IMR-90 (cell line): ENCODE measurements around the gene SSX2IP. TPM values are rescaled to one million over a fixed set of nuclear protein-coding genes. Genes with fewer than 3 reads are reported as not detected.

Source experiments
- ATAC-seq: fragments of 200-7000 bp; cut with Tn5 transposase; 2 replicates; pipeline ENCODE4 v1.9.1; 2020; ENCODE audit warnings: low read depth, mild to moderate bottlenecking, moderate library complexity
- BruUV-seq: library from RNA; stranded (reverse); fragments of 400-500 nt; replicated peaks from 2 replicates; lab custom pipeline; 2021; lab: Mats Ljungman, UMichigan
- CTCF ChIA-PET: fragments of 300-600 bp; formaldehyde crosslinking; extraction: SDS; loops from one replicate; lab custom pipeline; 2021; ENCODE audit warnings: antibody characterized with exemption; lab: Yijun Ruan, JAX
- POLR2A ChIA-PET: fragments of 300-600 bp; sonication (Branson Sonifier 250); formaldehyde crosslinking; loops from one replicate; lab custom pipeline; 2022; ENCODE audit warnings: antibody characterized with exemption; ENCODE audit not compliant: unreplicated experiment; lab: Charles Lee
- DNase-seq: peaks from one replicate; pipeline ENCODE4 v3.0.0; 2013
- H2AFZ ChIP-seq: replicated peaks from 2 replicates; pipeline ENCODE3; 2013; ENCODE audit warnings: low read length, mild to moderate bottlenecking; ENCODE audit not compliant: poor library complexity
- H2AK5ac ChIP-seq: 2 replicates; pipeline ENCODE4 v1.6.1; 2013; ENCODE audit warnings: low read depth, low read length, inconsistent platforms
- H2AK9ac ChIP-seq: replicated peaks from 2 replicates; pipeline ENCODE3; 2013; ENCODE audit warnings: mild to moderate bottlenecking, low read depth, low read length, moderate library complexity; ENCODE audit not compliant: poor library complexity
- H2BK120ac ChIP-seq: 2 replicates; pipeline ENCODE4 v1.6.1; 2013; ENCODE audit warnings: low read depth, low read length, inconsistent platforms
- H2BK15ac ChIP-seq: 3 replicates; pipeline ENCODE4 v1.6.1; 2013; ENCODE audit warnings: low read depth, low read length, inconsistent platforms
- H2BK20ac ChIP-seq: 2 replicates; pipeline ENCODE4 v1.6.1; 2013; ENCODE audit warnings: low read depth, mild to moderate bottlenecking, inconsistent platforms, low read length, moderate library complexity
- H2BK5ac ChIP-seq: 2 replicates; pipeline ENCODE4 v1.6.1; 2013; ENCODE audit warnings: mild to moderate bottlenecking, low read depth, low read length, inconsistent platforms; ENCODE audit not compliant: poor library complexity, severe bottlenecking
- H3K14ac ChIP-seq: replicated peaks from 2 replicates; pipeline ENCODE4 v1.6.1; 2013; ENCODE audit warnings: low read depth, low read length, inconsistent platforms
- H3K18ac ChIP-seq: 2 replicates; pipeline ENCODE4 v1.6.1; 2013; ENCODE audit warnings: low read depth, low read length, control low read depth
- H3K23ac ChIP-seq: 2 replicates; pipeline ENCODE4 v1.6.1; 2013; ENCODE audit warnings: low read depth, low read length, inconsistent platforms
- H3K27ac ChIP-seq: 2 replicates; pipeline ENCODE4 v1.5.1; 2013; ENCODE audit warnings: mild to moderate bottlenecking, control low read depth, low read length; ENCODE audit not compliant: insufficient read depth
- H3K27me3 ChIP-seq: 2 replicates; pipeline ENCODE4 v1.6.1; 2013; ENCODE audit warnings: low read length; ENCODE audit not compliant: control insufficient read depth, insufficient read depth
- H3K36me3 ChIP-seq: 2 replicates; pipeline ENCODE4 v1.6.1; 2013; ENCODE audit warnings: low read length, mixed read lengths; ENCODE audit not compliant: control insufficient read depth, insufficient read depth
- H3K4ac ChIP-seq: 2 replicates; pipeline ENCODE4 v1.6.1; 2013; ENCODE audit warnings: low read depth, low read length, inconsistent platforms
- H3K4me1 ChIP-seq: 2 replicates; pipeline ENCODE4 v1.6.1; 2013; ENCODE audit warnings: low read length, mixed read lengths; ENCODE audit not compliant: control insufficient read depth, insufficient read depth
- H3K4me2 ChIP-seq: 2 replicates; pipeline ENCODE4 v1.6.1; 2013; ENCODE audit warnings: low read depth, mild to moderate bottlenecking, control low read depth, low read length, moderate library complexity
- H3K4me3 ChIP-seq: 2 replicates; pipeline ENCODE4 v1.5.1; 2013; ENCODE audit warnings: low read depth, mild to moderate bottlenecking, control low read depth, low read length, moderate library complexity; ENCODE audit not compliant: insufficient read depth
- H3K56ac ChIP-seq: 2 replicates; pipeline ENCODE4 v1.6.1; 2013; ENCODE audit warnings: low read length, inconsistent platforms; ENCODE audit not compliant: insufficient read depth; ENCODE audit errors: extremely low read depth
- H3K79me1 ChIP-seq, 2 experiments: 2 replicates each; pipeline ENCODE4 v1.6.1; 2013; ENCODE audit warnings: low read length in 2 of 2, inconsistent platforms in 1 of 2, low read depth in 1 of 2
- H3K9ac ChIP-seq: 2 replicates; pipeline ENCODE4 v1.6.1; 2013; ENCODE audit warnings: low read depth, low read length, control low read depth
- H3K9me1 ChIP-seq: 2 replicates; pipeline ENCODE4 v1.6.1; 2013; ENCODE audit warnings: low read length, inconsistent platforms; ENCODE audit not compliant: insufficient read depth
- H3K9me3 ChIP-seq: 2 replicates; pipeline ENCODE4 v1.6.1; 2013; ENCODE audit warnings: low read length; ENCODE audit not compliant: control insufficient read depth, insufficient read depth
- H4K20me1 ChIP-seq: 2 replicates; pipeline ENCODE4 v1.6.1; 2013; ENCODE audit warnings: low read length, inconsistent platforms; ENCODE audit not compliant: insufficient read depth
- H4K5ac ChIP-seq: 2 replicates; pipeline ENCODE4 v1.6.1; 2013; ENCODE audit warnings: mild to moderate bottlenecking, low read depth, low read length, control low read depth
- H4K8ac ChIP-seq, 2 experiments: 2 replicates each; pipeline ENCODE4 v1.6.1; 2013; ENCODE audit warnings: low read depth in 2 of 2, low read length in 2 of 2, control low read depth in 1 of 2, inconsistent platforms in 1 of 2
- H4K91ac ChIP-seq: 2 replicates; pipeline ENCODE4 v1.6.1; 2013; ENCODE audit warnings: low read depth, low read length, inconsistent platforms; ENCODE audit not compliant: insufficient read depth
- POLR2A ChIP-seq: IDR thresholded peaks from 2 replicates; pipeline ENCODE4 v1.6.1; 2012; ENCODE audit warnings: mild to moderate bottlenecking, low read depth, low read length
- RAD21 ChIP-seq: IDR thresholded peaks from 2 replicates; pipeline ENCODE4 v1.6.1; 2012; ENCODE audit warnings: low read length, improper control_type of control experiment
- SMC3 ChIP-seq: fragments of 150-350 bp; IDR thresholded peaks from 2 replicates; pipeline ENCODE4 v1.6.1; 2016; ENCODE audit warnings: low read depth, mild to moderate bottlenecking, antibody characterized with exemption, low read length, moderate library complexity
- WGBS, 2 experiments: methylation state at CpG; one replicate each; pipeline versions ENCODE4 v1.1.5 to v1.1.7; 2013; ENCODE audit warnings: missing lambda C conversion rate in 2 of 2; ENCODE audit not compliant: insufficient read length in 1 of 2; ENCODE audit errors: extremely low coverage in 2 of 2; 5-methylcytosine and 5-hydroxymethylcytosine counted together
- dilution Hi-C: fragments of 300-500 bp; cut with HindIII; formaldehyde crosslinking; loops from one replicate; pipeline ENCODE4 v1.14.3; 2018; ENCODE audit warnings: low sequenced_read_pairs; ENCODE audit not compliant: unreplicated experiment
- in situ Hi-C: fragments of 300-500 bp; cut with MboI; formaldehyde crosslinking; loops from 3 replicates; pipeline ENCODE4 v1.14.3; 2019; ENCODE audit warnings: low sequenced_read_pairs, inconsistent platforms, mixed read lengths
- intact Hi-C: fragments of 100-400 bp; cut with micrococcal nuclease; formaldehyde crosslinking; loops from 2 replicates; pipeline ENCODE4 v1.10.0; 2022
- polyA plus RNA-seq, 3 experiments: library from polyadenylated mRNA; depleted of rRNA; stranded (reverse); fragments of >200 nt; gene quantifications; 2 replicates each; pipeline ENCODE4 v1.2.3, GENCODE V29; 2012; ENCODE audit warnings: low replicate concordance in 1 of 3
- total RNA-seq: library from RNA; depleted of rRNA; stranded (reverse); fragments of >200 nt; gene quantifications from 2 replicates; pipeline ENCODE4 v1.2.3, GENCODE V29; 2012
- TF ChIP-seq, protein P1 (sequence below): conservative IDR thresholded peaks from 2 replicates; pipeline ENCODE4 v1.5.1; 2012; ENCODE audit warnings: mild to moderate bottlenecking, low read depth, low read length, improper control_type of control experiment

The SSX2IP gene
- total and polyA plus RNA-seq, 2 of the 4 experiments (the other 2 are of a cell fraction), result 7.7 to 13.4 TPM

DNA sequence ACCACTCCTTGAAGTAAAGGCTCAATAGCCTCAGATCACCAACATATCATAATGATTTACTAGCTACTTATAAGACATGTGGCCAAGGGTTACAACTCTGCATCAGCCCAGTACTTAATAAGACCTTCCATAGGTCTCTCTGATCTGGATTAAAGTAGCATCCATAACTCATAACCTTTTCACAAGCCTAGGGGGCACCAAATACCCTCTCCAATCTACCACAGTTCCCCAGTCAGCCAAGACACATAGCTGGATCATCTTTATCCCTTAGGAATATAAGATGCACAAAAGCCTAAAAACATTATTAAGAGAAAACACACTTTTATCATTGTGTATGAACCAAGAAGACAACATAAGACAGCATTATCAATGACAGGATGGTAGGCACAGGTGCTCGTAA is 22.1 kb downstream of the SSX2IP start:
- intact Hi-C loops, result loop anchor here (5.0 kb wide), 1 partner anchor 84 kb away; no protein-coding TSS in a partner anchor
- H3K27me3 ChIP-seq, result no peaks in the 10 kb centered on the region
- no peak overlapping the region for H3K27ac ChIP-seq
- H3K23ac ChIP-seq, result no peak overlapping the region
- H3K36me3 ChIP-seq, result peaks cover 3% of the 10 kb centered on the region; the same call in 1 of the 2 replicates
- no peak overlapping the region for H2AFZ ChIP-seq
- no peak overlapping the region for H4K91ac ChIP-seq
- peak; percentile 31; the same call in 1 of the 2 replicates for TF ChIP-seq RAD21
- TF ChIP-seq, protein P1, sequence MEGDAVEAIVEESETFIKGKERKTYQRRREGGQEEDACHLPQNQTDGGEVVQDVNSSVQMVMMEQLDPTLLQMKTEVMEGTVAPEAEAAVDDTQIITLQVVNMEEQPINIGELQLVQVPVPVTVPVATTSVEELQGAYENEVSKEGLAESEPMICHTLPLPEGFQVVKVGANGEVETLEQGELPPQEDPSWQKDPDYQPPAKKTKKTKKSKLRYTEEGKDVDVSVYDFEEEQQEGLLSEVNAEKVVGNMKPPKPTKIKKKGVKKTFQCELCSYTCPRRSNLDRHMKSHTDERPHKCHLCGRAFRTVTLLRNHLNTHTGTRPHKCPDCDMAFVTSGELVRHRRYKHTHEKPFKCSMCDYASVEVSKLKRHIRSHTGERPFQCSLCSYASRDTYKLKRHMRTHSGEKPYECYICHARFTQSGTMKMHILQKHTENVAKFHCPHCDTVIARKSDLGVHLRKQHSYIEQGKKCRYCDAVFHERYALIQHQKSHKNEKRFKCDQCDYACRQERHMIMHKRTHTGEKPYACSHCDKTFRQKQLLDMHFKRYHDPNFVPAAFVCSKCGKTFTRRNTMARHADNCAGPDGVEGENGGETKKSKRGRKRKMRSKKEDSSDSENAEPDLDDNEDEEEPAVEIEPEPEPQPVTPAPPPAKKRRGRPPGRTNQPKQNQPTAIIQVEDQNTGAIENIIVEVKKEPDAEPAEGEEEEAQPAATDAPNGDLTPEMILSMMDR, result 0 out of 2 replicates have a peak, but pooled peaks have one; percentile 14
- TF ChIP-seq POLR2A, result no peak
- TF ChIP-seq SMC3, result 0 out of 2 replicates have a peak, but pooled peaks have one; percentile 18
- H3K9me3 ChIP-seq, result no peaks in the 10 kb centered on the region
- POLR2A ChIA-PET, result no interaction called here
- WGBS, 2 experiments, result no CpG with 5 or more reads among the region's 1 CpG
- no peak overlapping the region for H2BK15ac ChIP-seq
- no peak overlapping the region for H3K4ac ChIP-seq
- H2AK5ac ChIP-seq, result no peak overlapping the region
- no peak overlapping the region for H2BK20ac ChIP-seq
- H3K9me1 ChIP-seq, result peaks cover 3% of the 10 kb centered on the region; the same call in 1 of the 2 replicates
- no peak overlapping the region for H2AK9ac ChIP-seq
- no peak overlapping the region for H3K9ac ChIP-seq
- H3K4me3 ChIP-seq, result no peak overlapping the region
- no peak overlapping the region for H3K18ac ChIP-seq
- no peak overlapping the region for H3K56ac ChIP-seq
- H4K20me1 ChIP-seq, result no peaks in the 10 kb centered on the region
- no peak overlapping the region for H3K4me2 ChIP-seq
- in situ Hi-C loops, result no loop called here
- DNase-seq, result no peak
- ATAC-seq, result no peak
- no peak overlapping the region for H3K14ac ChIP-seq
- no peak overlapping the region for H4K8ac ChIP-seq
- no peak overlapping the region for H2BK5ac ChIP-seq
- H4K5ac ChIP-seq, result no peak overlapping the region
- H3K79me1 ChIP-seq, result peaks cover 9 to 19% of the 10 kb centered on the region in 2 experiments; a peak in 3 of 4 replicates
- no peaks in the 10 kb centered on the region for H3K4me1 ChIP-seq
- dilution Hi-C loops, result no loop called here
- no peak overlapping the region for H2BK120ac ChIP-seq
- CTCF ChIA-PET, result no interaction called here
- no TSS peak for BruUV-seq
